Keratinocyte (primary cell): ENCODE results near the gene CRTC2. TPM values are rescaled to one million over a fixed set of nuclear protein-coding genes. Genes with fewer than 3 reads are reported as not detected.
A peak's percentile ranks its signal among the peaks of the same experiment; 100 is the strongest.

ENCODE experiments used
- DNase-seq: peaks from one replicate; pipeline ENCODE4 v3.0.0-alpha.2; 2011; ENCODE audit warnings: low read depth, missing footprints, low spot score
- FAIRE-seq: peaks from 2 replicates; lab custom pipeline; 2011; peaks lifted over from hg19 to GRCh38; lab: Jason Lieb, UNC
- H2AFZ ChIP-seq: 2 replicates; pipeline ENCODE4 v1.6.0; 2012; ENCODE audit warnings: low read length, control low read depth, inconsistent platforms; ENCODE audit not compliant: control insufficient read depth
- H3K27ac ChIP-seq: 2 replicates; pipeline ENCODE4 v1.5.1; 2011; ENCODE audit warnings: low read length; ENCODE audit not compliant: control insufficient read depth, insufficient read depth
- H3K27me3 ChIP-seq: 3 replicates; pipeline ENCODE4 v1.6.0; 2011; ENCODE audit warnings: low read length; ENCODE audit not compliant: control insufficient read depth, insufficient read depth; ENCODE audit errors: extremely low read depth
- H3K36me3 ChIP-seq, 2 experiments: 2 replicates in 1 of 2; 3 replicates in 1 of 2; pipeline ENCODE4 v1.5.1; 2011; ENCODE audit warnings: low read length in 2 of 2, mild to moderate bottlenecking in 1 of 2; ENCODE audit not compliant: control insufficient read depth in 2 of 2, insufficient read depth in 2 of 2; ENCODE audit errors: extremely low read depth in 1 of 2
- H3K4me1 ChIP-seq: 3 replicates; pipeline ENCODE4 v1.5.1; 2011; ENCODE audit warnings: low read length; ENCODE audit not compliant: control insufficient read depth, insufficient read depth; ENCODE audit errors: extremely low read depth
- H3K4me2 ChIP-seq: 3 replicates; pipeline ENCODE4 v1.6.0; 2011; ENCODE audit warnings: low read depth, low read length; ENCODE audit not compliant: control insufficient read depth, insufficient read depth; ENCODE audit errors: extremely low read depth
- H3K4me3 ChIP-seq, 3 experiments: fragments of 200-600 bp in 1 of 3; sonication (generic) in 1 of 3; 2 replicates in 2 of 3; 3 replicates in 1 of 3; pipeline ENCODE4 v1.5.1; 2011 to 2016; ENCODE audit warnings: low read length in 3 of 3, mild to moderate bottlenecking in 3 of 3, control low read depth in 2 of 3, inconsistent platforms in 1 of 3, low read depth in 1 of 3, mixed read lengths in 1 of 3, mixed run types in 1 of 3, moderate library complexity in 1 of 3; ENCODE audit not compliant: control insufficient read depth in 2 of 3, insufficient read depth in 2 of 3; ENCODE audit errors: extremely low read depth in 1 of 3
- H3K79me2 ChIP-seq: 2 replicates; pipeline ENCODE4 v1.6.0; 2012; ENCODE audit warnings: low read length; ENCODE audit not compliant: control insufficient read depth, insufficient read depth
- H3K9ac ChIP-seq: 3 replicates; pipeline ENCODE4 v1.6.0; 2011; ENCODE audit warnings: low read length; ENCODE audit not compliant: control insufficient read depth, insufficient read depth; ENCODE audit errors: extremely low read depth
- H3K9me1 ChIP-seq: 3 replicates; pipeline ENCODE4 v1.6.0; 2011; ENCODE audit warnings: low read length; ENCODE audit not compliant: control insufficient read depth, insufficient read depth; ENCODE audit errors: extremely low read depth
- H3K9me3 ChIP-seq: 2 replicates; pipeline ENCODE4 v1.5.1; 2012; ENCODE audit warnings: low read depth, low read length; ENCODE audit not compliant: control insufficient read depth
- H4K20me1 ChIP-seq: 3 replicates; pipeline ENCODE4 v1.6.0; 2011; ENCODE audit warnings: low read length; ENCODE audit not compliant: control insufficient read depth, insufficient read depth; ENCODE audit errors: extremely low read depth
- EZH2 ChIP-seq: IDR thresholded peaks from one replicate; pipeline ENCODE4 v1.6.1; 2012; ENCODE audit warnings: inconsistent platforms, mild to moderate bottlenecking, low read length, moderate library complexity
- dilution Hi-C: fragments of 300-500 bp; cut with MboI; formaldehyde crosslinking; loops from one replicate; pipeline ENCODE4 v1.7.0; 2020; ENCODE audit warnings: low sequenced_read_pairs; ENCODE audit not compliant: extremely low pct_ligation_motif_present
- polyA plus RNA-seq, 5 experiments: library from polyadenylated mRNA; depleted of rRNA in 3 of 5; stranded (reverse) in 3 of 5; stranded (forward) in 1 of 5; unstranded in 1 of 5; fragments of >200 nt; gene quantifications; 1 replicate in 1 of 5; 2 replicates in 3 of 5; 3 replicates in 1 of 5; pipeline versions ENCODE4 v1.2.1 to v1.2.3, GENCODE V29; 2011 to 2012; ENCODE audit warnings: missing spikeins in 2 of 5, low read depth in 1 of 5, low replicate concordance in 1 of 5
- TF ChIP-seq, protein P1 (sequence below), 3 experiments: IDR thresholded peaks in 1 of 3; conservative IDR thresholded peaks in 1 of 3; optimal IDR thresholded peaks in 1 of 3; 2 replicates in 2 of 3; 3 replicates in 1 of 3; pipeline versions ENCODE3 to v1.5.1; 2011; ENCODE audit warnings: low read length in 3 of 3, mild to moderate bottlenecking in 3 of 3, moderate library complexity in 2 of 3, control low read depth in 1 of 3, inconsistent platforms in 1 of 3; ENCODE audit not compliant: insufficient read depth in 2 of 3; ENCODE audit errors: extremely low read depth in 1 of 3

The CRTC2 gene
- polyA plus RNA-seq, 1 donor (not counting 4 experiments of a cell fraction or from before 2014, with no cell fraction given) = 15.9 TPM

DNA sequence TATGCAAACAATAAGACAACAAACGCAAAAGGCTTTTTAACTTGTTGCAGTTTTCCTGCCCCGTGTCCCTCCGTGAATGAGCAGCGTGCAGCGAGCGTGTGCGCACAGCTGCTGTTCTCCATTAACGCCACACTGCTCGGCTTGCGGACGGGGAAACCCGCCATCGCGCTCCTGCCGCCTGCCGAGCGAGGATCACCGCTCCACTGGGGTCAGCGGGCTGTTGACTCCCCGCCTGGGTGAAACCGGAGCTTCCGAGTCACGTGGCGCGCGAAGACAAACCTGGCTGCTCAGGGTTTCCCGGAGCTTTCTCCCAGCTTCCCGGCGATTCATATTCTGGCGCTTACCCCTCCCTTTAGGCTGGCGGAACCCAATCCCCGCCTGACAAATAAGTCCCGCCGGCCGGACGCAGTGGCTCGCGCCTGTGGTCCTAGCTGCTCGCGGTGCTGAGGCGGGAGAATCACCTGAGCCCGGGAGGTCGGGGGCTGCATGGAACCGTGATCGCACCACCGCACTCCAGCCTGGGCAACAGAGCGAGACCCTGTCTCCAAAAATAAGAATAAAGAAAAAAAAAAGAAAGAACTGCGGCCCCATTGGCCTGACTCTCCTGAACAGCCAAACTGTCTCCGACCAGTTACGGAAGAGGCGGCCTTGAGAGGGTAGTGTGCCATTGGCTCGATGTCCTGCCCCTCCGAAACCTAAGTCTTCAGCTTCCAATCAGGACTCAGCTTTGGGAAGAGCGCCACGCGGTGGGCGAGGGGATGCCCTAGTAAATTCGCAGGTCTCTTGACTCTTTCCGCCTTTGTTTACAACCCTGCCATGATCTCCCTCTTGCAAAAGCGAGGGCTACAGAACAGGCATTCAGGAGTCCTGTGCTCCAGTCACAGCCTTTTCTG, 8.9 kb upstream of the CRTC2 start, which contains the start of gene CREB3L4:
TSS of gene CREB3L4 (plus strand) at position 796 of the 893 bp plus-strand sequence. CDS start 624 bp downstream, outside the sequence.
- no peaks in the 10 kb centered on the region for H3K9me1 ChIP-seq
- no peaks in the 10 kb centered on the region for H3K27me3 ChIP-seq
- DNase-seq = no peak
- H3K36me3 ChIP-seq = no peaks in the 10 kb centered on the region
- FAIRE-seq = no peak
- peaks cover 7% of the 10 kb centered on the region for H3K79me2 ChIP-seq
- peak within 1 kb of the TSS; percentile 87 for H2AFZ ChIP-seq
- no peaks in the 10 kb centered on the region for H3K9me3 ChIP-seq
- peak within 1 kb of the TSS; percentile 83 for H3K9ac ChIP-seq
- TF ChIP-seq EZH2 = no peak
- TF ChIP-seq, protein P1, sequence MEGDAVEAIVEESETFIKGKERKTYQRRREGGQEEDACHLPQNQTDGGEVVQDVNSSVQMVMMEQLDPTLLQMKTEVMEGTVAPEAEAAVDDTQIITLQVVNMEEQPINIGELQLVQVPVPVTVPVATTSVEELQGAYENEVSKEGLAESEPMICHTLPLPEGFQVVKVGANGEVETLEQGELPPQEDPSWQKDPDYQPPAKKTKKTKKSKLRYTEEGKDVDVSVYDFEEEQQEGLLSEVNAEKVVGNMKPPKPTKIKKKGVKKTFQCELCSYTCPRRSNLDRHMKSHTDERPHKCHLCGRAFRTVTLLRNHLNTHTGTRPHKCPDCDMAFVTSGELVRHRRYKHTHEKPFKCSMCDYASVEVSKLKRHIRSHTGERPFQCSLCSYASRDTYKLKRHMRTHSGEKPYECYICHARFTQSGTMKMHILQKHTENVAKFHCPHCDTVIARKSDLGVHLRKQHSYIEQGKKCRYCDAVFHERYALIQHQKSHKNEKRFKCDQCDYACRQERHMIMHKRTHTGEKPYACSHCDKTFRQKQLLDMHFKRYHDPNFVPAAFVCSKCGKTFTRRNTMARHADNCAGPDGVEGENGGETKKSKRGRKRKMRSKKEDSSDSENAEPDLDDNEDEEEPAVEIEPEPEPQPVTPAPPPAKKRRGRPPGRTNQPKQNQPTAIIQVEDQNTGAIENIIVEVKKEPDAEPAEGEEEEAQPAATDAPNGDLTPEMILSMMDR (optimal IDR thresholded peaks at IDR 0.05 in 1 of 3, IDR thresholded peaks at IDR 0.05 in 1 of 3, conservative IDR thresholded peaks at IDR 0.05 in 1 of 3; ENCODE audit: extremely low read depth in 1 of 3, insufficient read depth in 2 of 3, low read length in 3 of 3) = peak; percentile 20 to 61 (median 39)
- H3K4me3 ChIP-seq = peak within 1 kb of the TSS; percentile 53 to 79 (median 64)
- H3K4me1 ChIP-seq = peaks cover 31% of the 10 kb centered on the region
- H4K20me1 ChIP-seq = no peaks in the 10 kb centered on the region
- H3K4me2 ChIP-seq = peak within 1 kb of the TSS; percentile 92
- dilution Hi-C loops = no loop called here
- H3K27ac ChIP-seq = peak within 1 kb of the TSS; percentile 78

DNA sequence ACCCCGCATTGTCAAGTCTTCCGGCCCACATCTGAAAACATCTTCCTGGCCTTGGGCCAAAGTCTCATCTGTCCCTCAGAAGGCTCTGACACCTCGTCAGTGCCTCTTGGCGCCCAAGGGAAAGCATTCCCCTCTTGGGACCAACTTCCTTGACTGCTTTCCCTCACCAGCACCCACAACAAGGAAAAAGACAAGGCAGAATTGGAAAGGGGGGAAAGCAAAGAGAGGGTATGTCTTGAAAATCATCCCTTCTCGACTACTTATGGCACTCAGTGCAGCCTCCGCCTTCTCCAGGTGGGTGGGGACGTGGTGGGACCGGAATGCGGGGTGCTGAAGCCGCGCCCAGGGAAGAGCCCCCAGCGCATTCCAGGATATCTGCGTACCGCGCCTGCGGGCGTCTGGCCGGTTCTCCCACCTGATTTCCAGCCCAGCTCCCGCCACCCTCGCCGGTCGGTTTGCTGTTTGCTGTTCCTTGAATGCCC, 5.5 kb upstream of the CRTC2 start:
- dilution Hi-C loops = no loop called here
- Histone ChIP-seq H3K9me3 (no peaks in the 10 kb centered on the region), H3K36me3 (peaks cover 3 to 22% of the 10 kb centered on the region in 2 experiments), H3K27ac (peak overlapping the region; percentile 95), H3K9me1 (no peaks in the 10 kb centered on the region), H3K4me3 (peak overlapping the region; percentile 64 to 96 (median 69)), H2AFZ (peak overlapping the region; percentile 73), H4K20me1 (no peaks in the 10 kb centered on the region), H3K27me3 (no peaks in the 10 kb centered on the region), H3K4me2 (peak overlapping the region; percentile 94), H3K79me2 (peaks cover 23% of the 10 kb centered on the region), H3K9ac (peak overlapping the region; percentile 89), H3K4me1 (peaks cover 44% of the 10 kb centered on the region)
- no peak for DNase-seq
- TF ChIP-seq EZH2 = no peak
- TF ChIP-seq, protein P1 (optimal IDR thresholded peaks at IDR 0.05 in 1 of 3, IDR thresholded peaks at IDR 0.05 in 1 of 3, conservative IDR thresholded peaks at IDR 0.05 in 1 of 3; ENCODE audit: extremely low read depth in 1 of 3, insufficient read depth in 2 of 3, low read length in 3 of 3) = no peak
- peak; percentile 48 for FAIRE-seq
